Retinal pigment epithelial cell (primary cell): ENCODE measurements around the gene SEZ6L.

Source experiments
- DNase-seq: peaks from one replicate; pipeline ENCODE4 v3.0.0-alpha.2; 2010; ENCODE audit warnings: low read depth
- H3K4me3 ChIP-seq: 2 replicates; pipeline ENCODE4 v1.5.1; 2011; ENCODE audit warnings: mild to moderate bottlenecking, low read length, control low read depth, moderate library complexity
- TF ChIP-seq, protein P1 (sequence below): conservative IDR thresholded peaks from 2 replicates; pipeline ENCODE4 v1.5.1; 2011; ENCODE audit warnings: low read depth, low read length, control low read depth, inconsistent platforms

SEZ6L gene

DNA sequence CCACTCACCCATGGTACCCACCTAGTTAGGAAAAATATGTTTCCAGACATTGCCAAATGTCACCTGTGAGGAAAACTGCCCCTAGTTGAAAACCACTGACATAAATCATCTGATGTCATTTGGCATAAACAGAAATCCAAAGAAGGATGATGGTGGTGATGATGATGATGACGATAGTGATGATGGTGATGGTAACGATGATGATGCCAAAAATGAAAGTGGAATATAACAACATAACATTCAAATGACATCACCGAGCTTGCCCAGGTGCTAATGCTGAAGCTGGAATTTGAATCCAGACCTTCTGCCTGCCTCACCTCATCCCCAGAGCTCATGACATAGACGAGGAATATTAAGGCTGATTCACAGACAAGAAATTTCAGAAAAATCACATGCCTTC is 167.5 kb downstream of the SEZ6L start:
- no peak overlapping the region for H3K4me3 ChIP-seq
- DNase-seq = no peak
- TF ChIP-seq, protein P1, sequence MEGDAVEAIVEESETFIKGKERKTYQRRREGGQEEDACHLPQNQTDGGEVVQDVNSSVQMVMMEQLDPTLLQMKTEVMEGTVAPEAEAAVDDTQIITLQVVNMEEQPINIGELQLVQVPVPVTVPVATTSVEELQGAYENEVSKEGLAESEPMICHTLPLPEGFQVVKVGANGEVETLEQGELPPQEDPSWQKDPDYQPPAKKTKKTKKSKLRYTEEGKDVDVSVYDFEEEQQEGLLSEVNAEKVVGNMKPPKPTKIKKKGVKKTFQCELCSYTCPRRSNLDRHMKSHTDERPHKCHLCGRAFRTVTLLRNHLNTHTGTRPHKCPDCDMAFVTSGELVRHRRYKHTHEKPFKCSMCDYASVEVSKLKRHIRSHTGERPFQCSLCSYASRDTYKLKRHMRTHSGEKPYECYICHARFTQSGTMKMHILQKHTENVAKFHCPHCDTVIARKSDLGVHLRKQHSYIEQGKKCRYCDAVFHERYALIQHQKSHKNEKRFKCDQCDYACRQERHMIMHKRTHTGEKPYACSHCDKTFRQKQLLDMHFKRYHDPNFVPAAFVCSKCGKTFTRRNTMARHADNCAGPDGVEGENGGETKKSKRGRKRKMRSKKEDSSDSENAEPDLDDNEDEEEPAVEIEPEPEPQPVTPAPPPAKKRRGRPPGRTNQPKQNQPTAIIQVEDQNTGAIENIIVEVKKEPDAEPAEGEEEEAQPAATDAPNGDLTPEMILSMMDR = no peak

DNA sequence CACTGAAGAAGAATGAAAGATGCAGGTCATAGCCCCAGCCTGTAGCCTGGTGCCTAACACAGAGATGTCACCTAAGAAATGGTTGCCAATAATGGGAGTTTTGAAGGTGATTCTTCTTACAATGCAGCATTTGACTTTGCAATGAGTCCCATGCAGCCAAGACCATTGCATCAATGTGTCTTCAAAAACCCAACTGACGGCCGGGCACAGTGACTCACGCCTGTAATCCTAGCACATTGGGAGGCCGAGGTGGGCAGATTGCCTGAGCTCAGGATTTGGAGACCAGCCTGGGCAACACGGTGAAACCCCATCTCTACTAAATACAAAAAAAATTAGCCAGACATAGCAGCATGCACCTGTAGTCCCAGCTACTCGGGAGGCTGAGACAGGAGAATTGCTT is 170.5 kb downstream of the SEZ6L start:
- TF ChIP-seq, protein P1 = no peak
- DNase-seq = no peak
- H3K4me3 ChIP-seq = no peak overlapping the region

DNA sequence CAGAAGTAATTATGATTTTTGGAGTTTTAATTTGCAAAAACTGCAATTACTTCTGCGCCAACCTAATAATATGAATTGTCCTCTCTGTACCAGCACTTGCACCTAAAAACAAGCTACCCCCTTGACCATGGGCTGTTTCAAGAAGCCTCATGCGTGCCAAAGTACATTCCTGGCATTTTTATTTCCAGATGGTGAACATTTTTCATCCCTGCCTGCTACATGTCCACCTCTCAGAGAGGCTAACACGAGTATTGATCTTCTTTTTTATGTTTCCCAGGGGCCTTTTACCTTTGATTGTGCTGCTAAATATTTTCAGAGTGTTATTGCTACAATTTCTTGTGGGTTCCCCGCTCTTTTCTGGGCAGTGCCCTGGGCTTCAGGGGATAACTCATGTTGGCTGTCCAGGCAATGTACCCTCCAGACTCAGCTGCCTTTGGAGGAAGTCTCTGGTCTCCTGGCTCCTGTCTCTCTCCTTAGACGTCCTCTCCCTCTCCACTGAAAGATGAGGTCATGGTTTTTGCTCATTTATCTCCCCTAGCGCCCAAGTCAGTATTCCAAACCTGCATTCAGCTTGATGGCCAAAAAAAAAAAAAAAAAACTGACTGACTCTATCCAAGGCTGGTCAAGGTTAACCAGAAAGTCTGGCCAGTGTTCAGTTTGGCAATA is 173.6 kb downstream of the SEZ6L start:
- no peak for DNase-seq
- TF ChIP-seq, protein P1 = no peak
- H3K4me3 ChIP-seq = no peak overlapping the region

DNA sequence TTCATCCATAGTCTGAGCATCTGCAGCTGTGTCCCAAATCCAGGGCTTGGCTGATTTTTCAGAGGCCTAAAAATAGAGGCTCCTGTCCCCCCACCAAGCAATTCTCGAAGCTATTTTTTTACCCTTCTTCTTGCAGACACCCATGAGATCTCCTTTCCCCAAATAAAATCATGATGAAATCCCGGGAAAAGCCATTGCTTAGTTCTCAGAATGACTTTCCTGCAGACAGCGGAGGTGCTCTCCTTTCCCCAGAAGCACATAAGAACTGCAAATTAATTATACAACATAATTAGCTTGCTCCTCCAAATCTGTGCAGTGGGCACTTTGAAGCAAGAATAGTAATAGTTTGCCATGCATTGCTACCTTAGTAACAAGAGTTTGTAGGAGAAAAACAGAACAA is 176.2 kb downstream of the SEZ6L start:
- TF ChIP-seq, protein P1 = no peak
- no peak overlapping the region for H3K4me3 ChIP-seq
- DNase-seq = no peak

DNA sequence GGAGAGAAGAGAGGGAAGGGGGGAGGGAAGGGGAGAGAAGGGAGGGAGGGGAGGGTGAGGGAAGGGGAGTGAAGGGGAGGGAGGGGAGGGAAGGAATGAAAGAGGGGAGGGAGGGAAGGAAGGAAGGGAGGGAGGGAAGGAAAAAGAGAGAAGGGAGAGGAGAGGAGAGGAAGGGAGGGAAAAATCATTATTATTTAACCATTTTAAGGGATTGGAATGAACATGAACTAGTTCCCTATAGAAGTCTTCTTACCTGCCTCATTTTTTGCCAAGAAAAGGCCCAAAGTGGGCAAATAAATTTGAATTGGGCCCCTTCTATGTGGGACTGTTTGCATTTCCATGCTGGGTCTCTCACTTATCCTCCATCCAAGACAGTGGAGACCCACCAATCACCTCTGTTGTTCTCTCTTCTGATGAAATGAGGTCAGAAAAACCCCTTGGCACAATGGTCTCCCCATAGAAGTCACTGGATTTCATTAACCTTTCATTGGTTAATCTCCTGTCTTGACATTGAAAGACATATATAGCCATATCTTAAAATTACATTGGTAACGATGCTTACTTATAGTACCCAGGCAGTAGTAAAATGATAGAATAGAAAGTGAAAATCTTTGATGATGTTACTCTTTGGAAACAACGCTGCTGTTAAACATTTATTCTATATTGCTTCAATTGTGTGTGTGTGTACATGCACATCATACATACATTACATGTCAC is 179.7 kb downstream of the SEZ6L start:
- TF ChIP-seq, protein P1 = no peak
- DNase-seq = no peak
- no peak overlapping the region for H3K4me3 ChIP-seq

DNA sequence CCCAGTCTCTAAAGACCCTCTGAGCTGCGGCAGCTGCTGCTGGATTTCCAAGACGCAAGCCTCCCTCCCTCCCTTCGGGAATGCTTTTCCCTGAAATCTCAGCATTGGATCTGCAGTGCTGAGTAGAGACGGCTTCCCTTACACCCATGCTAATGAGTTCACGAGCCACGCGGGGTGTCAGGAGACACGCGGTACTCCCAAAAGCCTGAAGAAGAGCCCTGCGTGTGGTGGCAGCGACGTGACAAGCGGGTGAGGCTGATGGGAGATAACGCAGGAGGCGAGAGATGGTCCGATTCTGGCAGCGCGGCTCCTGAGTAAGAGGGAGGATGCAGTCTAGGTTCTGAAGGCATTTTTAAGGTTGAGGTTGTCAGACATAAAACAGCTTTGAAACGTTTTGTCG is 185.4 kb downstream of the SEZ6L start:
- no peak for DNase-seq
- no peak overlapping the region for H3K4me3 ChIP-seq
- TF ChIP-seq, protein P1 = no peak

DNA sequence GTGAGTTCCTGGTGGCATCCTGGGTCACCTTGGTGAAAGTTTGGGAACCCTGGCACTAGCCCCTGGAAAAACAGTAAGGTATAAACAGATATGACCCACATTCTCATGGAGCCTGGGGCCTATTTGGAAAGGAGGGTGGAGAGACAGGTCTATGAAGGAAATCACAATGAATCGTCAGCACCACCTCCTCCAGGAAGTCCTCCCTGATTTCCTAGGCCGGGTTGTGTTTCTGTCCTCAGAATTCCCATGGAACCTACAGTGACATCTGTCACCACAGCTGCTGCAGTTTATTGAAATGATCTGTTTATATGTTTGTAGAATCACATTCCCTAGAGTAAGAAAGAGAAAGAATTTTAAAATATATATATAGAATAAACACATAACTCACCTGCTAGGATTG is 188.0 kb downstream of the SEZ6L start:
- DNase-seq = no peak
- TF ChIP-seq, protein P1 = no peak
- no peak overlapping the region for H3K4me3 ChIP-seq
